Renal cortical epithelial cell (primary cell): ENCODE measurements around the gene HES4. TPM values are rescaled to one million over a fixed set of nuclear protein-coding genes. Genes with fewer than 3 reads are reported as not detected.
A peak's percentile ranks its signal among the peaks of the same experiment; 100 is the strongest.
"Not testable (repeated sequence)": the region's sequence is repeated elsewhere in the genome, so short reads cannot be mapped to it uniquely, and the experiment has no call there.

Experiments
- DNase-seq: peaks from one replicate; pipeline ENCODE4 v3.0.0-alpha.2; 2011; ENCODE audit warnings: low read depth
- total RNA-seq: library from RNA; depleted of rRNA; stranded (reverse); fragments of >200 nt; gene quantifications from 2 replicates; pipeline ENCODE4 v1.2.3, GENCODE V29; 2014

The HES4 gene
- total RNA-seq, 1 donor from 2014 or later: 12.4 TPM

- DNase-seq: no peak
Observed at GRCh38 chr1:978835-979743, 20.8 kb downstream of the HES4 start.

- DNase-seq: no peak
Observed at GRCh38 chr1:978069-978834, 21.6 kb downstream of the HES4 start.

GRCh38 chr1:976791-977190 lies 23.1 kb downstream of the HES4 start:
- DNase-seq: not testable (repeated sequence)

- peak; percentile 38 for DNase-seq
Observed at GRCh38 chr1:975896-976683, 23.8 kb downstream of the HES4 start.

GRCh38 chr1:975365-975764 lies 24.5 kb downstream of the HES4 start:
- no peak for DNase-seq

GRCh38 chr1:974687-975328 lies 25.1 kb downstream of the HES4 start:
- no peak for DNase-seq

- DNase-seq: no peak
Observed at GRCh38 chr1:974293-974640, 25.6 kb downstream of the HES4 start.

GRCh38 chr1:973459-974292 lies 26.2 kb downstream of the HES4 start:
- DNase-seq: no peak

- DNase-seq: no peak
Observed at GRCh38 chr1:972726-973458, 27.0 kb downstream of the HES4 start.

- no peak for DNase-seq
Observed at GRCh38 chr1:971751-972506, 28.0 kb downstream of the HES4 start.

GRCh38 chr1:970973-971730 lies 28.7 kb downstream of the HES4 start:
- DNase-seq: no peak

- DNase-seq: no peak
Observed at GRCh38 chr1:970242-970972, 29.5 kb downstream of the HES4 start.

- DNase-seq: no peak
Observed at GRCh38 chr1:969260-969855, 30.5 kb downstream of the HES4 start.

GRCh38 chr1:967466-968343 lies 32.2 kb downstream of the HES4 start:
- DNase-seq: no peak

- DNase-seq: peak; percentile 26
Observed at GRCh38 chr1:966704-967300, 33.1 kb downstream of the HES4 start.

- DNase-seq: peak; percentile 28
Observed at GRCh38 chr1:966135-966703, 33.7 kb downstream of the HES4 start, which contains the start of gene PLEKHN1. Gene PLEKHN1 (plus strand): TSS chr1:966482. CDS start chr1:966532, 50 bp downstream.
